HG02852 (cell line): ENCODE results near the gene IL1R2.

Experiments used
- ATAC-seq: cut with Tn5 transposase; IDR thresholded peaks from one replicate; pipeline ENCODE4 v1.9.1; 2021; ENCODE audit warnings: mild to moderate bottlenecking, moderate library complexity; ENCODE audit not compliant: unreplicated experiment

The IL1R2 gene

DNA sequence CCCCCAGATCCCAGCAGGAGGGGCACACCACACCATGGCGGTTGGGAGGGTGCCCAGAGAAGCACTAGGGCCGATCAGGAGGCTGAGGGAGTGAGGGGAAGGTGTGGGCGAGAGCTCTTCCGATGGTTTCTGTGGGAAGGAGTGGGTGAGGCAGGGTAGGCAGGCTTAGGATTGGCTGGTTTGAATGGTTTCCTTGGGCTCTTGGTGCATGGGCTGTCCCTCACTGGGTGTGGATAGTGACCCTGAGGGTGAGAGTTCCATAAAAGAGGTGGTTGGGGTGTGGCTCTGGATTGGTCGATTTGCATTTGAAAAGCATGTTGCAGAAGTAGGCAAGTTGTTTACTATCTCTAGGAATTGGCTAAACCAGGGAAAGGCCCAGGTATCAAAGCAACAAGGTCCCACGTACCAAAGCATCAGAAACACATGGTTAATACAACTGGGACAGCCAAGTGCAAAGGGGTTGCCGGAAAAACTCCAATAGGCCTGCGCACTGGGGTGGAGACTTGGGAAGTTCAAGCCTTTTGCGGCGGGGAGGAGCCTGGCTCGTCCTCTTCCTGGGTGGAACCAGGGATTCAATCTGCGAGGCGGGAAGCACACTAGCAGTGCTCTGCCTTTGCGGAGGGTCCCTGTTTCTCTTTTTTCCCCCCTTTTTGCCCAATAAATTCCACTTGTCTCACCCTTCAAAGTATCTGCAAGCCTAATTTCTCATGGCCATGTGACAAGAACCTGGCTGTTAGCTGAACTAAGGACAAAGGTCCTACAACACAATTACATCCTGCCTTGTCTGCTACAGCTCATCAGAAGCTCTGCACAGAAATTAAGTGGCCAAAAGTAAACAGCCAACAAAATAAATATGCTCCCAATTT, 43.2 kb downstream of the IL1R2 start:
- ATAC-seq = no peak

DNA sequence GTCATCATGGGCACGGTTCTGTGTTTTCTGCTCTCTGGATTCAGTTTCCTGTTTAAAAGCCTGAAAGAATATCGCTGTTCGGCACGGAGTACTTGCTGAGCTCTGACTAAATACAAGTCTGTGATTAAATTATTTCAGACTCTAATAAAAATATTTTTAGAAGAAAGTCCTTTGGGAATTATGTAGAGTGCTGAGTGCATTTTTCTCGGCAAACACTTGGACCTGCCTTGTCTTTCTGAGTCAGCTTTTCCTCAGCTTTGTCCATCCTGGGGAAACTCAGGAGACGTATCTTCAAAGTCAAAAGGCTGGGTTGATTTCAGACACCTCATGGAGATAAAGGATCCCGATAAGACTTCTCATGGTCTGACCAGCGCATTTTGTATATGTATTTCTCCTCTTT, 45.9 kb downstream of the IL1R2 start:
- no peak for ATAC-seq

DNA sequence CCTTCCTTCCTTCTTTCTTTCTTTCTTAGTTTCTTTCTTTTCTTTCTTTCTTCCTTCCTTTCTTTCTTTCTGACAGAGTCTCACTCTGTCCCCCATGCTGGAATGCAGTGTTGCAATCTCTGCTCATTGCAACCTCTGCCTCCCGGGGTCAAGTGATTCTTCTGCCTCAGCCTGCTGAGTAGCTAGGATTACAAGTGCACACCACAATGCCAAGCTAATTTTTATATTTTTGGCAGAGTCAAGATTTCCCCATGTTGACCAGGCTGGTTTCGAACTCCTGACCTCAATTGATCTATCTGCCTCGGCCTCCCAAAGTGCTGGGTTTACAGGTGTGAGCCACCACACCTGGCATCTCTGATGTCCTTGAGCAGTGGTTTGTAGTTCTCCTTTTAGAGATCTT, 48.5 kb downstream of the IL1R2 start:
- no peak for ATAC-seq

DNA sequence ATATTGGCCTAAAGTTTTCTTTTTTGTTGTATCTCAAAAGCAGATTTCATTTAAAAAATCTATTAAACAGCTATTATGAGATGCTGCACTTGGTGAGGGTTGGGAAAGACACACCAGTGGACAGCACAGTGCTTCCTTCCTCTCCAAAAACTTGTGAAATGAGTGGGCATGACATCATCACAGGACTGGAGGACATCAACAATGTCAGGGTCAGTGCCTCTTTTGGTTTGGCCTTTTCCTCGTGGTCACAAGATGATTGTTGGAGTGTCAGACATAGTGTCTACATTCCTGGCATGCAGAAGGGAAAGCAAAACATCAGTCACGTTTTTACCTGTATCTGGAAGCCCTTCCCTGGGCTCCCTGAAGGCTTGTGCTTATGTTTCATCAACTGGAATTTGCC, 49.6 kb downstream of the IL1R2 start:
- no peak for ATAC-seq

DNA sequence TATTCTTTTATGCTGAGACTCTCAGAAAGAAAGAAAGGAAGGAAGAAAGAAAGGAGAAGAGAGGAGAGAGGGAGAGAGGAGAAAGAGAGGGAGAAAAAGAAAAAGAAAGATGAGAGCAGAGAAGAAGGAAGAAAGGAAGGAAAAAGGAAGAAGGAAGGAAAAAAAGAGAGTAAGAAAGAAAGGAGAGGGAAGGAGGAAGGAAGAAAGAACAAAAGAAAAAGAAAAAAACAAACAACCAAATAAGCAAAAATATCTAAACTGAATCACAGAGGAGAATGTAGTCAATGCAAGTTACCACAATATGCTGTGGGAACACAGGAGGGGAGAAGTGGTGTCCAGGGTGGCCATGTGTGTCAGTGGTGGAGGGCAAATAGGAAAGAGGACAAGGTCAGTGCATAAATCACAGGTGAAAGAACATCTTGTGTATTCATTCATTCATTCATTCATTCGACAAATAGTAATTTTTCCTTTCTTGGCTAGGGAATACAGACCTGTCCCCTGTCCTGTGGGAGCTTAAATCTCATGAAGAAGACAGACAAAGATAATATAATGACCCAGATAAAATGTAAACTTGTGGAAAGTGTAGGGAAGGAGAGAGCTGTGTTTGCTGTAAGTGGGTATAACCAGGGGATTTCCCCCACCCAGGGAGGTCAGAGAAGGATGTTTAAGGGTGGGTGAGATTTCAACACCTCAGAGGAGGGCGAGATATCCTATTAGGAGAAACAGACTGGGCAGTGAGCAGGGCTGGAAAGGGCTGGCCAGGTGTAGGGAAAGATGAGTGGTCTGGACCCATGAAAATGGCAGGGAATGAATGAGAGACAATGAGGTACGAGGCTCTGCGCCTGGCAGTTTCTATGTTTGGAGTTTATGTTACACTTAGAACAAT, 50.7 kb downstream of the IL1R2 start:
- ATAC-seq = no peak

DNA sequence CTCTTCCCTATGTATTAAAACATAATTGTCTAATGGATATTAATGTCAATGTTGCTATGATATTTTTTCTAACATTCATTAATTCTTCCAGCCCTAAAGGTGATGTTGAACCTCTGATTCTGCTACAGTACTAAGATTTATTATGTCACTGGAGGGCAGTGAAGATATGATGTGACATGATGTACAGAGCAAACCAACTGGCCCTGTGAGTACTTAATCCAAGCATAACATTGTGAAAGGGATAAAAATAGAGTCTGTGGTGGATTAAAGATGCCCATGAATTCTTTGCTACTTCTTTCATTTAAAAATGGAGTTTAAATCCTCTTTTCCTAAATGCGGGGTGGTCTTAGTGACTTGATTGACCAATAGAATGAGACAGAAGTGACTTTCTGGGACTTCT, 51.8 kb downstream of the IL1R2 start:
- ATAC-seq = no peak

DNA sequence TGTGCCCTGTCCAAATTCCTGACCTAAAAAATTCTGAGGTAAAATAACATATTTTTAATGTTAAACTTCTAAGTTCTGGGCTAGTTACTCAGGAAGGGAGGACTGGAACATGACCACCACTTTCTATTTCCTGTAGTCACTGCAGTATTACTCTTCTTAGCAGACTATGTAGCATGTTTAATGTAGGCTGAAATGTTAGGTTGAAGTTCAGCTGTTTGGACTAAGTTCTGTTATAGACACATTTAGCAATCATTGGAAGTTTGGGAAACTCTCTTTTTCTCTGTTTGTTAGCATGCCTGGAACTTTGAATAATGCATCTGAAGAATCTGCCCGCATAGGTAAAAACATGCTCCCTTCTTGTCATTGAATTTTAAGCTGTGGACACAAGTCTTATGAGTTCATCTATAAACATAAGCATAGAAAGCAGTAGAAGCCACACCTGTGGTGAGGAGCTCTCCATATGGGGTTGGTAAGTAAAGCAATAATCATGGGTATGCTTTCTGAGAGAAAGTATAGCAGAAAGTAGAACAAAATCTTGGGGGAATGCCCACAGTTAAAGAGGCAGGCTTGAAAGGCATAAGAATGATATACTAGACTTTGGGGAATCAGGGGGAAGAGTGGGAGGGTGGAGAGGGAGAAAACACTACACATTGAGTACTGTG, 52.6 kb downstream of the IL1R2 start:
- no peak for ATAC-seq

DNA sequence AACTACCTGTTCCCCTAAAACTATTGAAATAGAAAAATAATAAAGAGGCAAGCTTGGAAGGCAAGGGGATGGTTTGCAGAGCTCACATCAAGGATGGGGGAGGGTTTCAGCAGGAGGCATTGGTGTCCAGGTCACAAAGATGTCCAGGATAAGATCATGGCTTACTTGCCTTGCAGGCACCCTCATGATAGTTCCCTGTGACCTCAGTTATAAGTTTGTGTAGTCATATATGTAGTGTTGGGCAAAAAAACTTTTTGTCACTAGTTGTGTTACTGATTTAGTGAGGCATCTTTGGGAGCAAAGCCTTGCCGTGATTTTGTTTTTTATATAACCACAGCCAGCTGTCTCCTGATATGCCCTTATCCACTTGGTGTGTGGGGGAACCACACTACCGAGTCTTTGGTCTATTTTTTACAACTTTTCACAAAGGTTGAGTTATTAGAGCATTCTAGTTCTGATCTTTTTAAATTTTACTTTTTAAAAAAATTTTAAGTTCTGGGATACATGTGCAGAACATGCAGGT, 53.3 kb downstream of the IL1R2 start:
- ATAC-seq = no peak

DNA sequence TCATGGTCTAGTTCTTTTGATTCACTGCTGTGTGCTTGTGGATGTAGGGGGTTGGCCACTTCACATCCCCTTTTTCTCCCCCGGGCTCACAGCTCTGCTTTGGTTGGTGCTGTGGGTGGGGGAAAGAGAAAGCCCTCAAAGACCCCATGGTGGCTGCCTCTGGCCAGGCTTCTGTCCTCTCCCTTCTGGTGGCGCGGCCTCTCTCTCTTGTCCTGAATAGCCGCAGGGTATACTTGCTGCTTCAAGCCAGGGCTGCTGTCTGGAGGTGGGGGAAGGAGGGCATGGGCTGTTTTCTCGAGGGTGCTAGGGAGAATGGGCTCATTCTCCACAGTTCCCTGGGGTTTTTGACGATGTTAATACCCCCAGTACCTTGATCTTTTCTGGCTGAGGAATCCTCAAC, 53.9 kb downstream of the IL1R2 start:
- no peak for ATAC-seq

DNA sequence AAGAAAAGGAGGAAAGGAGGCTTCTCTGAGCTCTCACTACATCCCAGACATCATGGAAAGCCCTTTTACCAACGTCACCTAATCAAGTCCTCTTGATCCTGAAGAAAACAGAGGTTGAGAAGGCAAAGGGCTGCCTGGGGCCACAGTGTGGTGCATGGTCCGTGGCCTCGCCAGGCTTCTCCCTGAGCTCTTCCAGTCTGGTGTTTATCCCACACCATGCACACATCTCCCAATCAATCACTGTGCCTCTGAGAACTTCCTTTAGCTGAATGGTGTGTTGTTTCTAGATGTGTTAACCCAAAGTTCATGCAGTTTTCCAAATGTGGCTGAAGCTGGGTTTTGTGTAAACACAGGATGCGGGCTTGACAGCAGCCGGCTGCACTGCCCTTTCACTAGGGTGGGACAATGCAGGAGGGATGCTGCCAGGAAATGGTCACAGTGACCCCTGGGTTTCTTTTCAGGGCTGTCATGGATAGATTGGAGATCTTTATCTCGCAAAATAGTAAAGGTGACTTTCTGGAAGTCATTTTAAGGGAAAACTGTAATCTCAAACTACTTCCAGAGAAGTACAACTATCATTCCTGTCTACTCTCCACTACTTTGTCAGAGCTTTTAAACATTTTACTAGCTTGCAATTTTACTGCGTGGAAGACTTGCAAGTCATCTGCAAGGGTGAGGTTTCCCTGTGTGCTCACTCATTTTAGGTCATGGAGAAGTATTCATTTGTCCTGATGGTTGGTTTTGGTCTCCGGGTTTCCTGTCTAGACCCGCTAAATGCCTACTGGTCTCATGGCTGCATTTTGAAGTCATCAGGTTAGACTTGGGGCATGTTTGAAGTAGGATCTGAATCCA, 54.6 kb downstream of the IL1R2 start:
- no peak for ATAC-seq

DNA sequence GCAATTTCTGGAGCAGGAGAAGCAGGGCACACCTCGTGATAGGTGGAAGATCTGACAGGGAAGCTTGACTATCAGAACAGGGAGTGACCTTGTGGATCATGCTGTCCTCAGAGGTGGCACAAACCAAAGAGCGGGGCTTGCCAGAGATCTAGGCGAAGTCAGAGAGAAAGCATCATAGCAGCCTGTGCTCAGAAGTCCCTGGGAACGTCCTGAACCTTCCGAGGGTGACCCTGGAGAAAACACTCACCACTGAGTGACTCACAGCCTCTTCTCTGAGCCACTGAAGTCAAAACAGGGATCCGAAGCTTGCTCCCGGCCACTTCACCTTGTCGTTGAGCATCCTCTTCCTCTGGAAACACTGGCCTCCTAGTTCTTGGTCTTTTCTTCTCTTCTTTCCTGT, 56.7 kb downstream of the IL1R2 start:
- ATAC-seq = no peak

DNA sequence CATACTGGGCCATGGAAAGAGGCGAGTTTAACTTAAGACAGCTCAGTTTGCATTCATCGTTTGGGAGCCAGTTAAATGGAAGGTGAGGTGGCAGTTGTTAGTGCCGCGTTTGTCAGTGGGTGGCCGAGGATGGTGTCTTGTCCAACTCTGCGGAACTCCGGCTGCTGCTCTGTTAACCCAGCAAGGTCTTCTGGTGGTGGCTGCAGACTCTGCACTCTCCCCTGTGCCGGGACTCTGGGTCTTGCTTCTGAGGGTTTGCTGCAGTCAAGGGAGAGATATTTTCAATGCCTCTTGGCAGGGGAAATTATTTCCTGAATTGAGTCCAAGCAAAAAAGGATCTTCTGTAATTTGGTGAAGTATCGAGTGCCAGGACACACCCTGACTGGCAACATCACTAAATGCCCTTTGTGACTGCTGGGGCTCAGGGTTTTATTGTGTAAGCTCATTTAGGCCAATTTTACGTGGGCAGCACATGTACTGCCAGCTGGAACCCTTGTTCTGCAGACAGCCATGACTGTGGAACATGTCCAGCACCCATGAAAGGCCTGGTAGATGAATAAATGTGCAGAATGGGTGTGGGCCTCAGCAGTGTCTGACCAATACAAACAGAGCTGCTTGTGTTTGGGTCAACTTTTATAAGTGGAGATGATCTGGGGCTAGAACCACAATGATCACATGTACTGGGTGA, 58.1 kb downstream of the IL1R2 start:
- ATAC-seq = no peak

DNA sequence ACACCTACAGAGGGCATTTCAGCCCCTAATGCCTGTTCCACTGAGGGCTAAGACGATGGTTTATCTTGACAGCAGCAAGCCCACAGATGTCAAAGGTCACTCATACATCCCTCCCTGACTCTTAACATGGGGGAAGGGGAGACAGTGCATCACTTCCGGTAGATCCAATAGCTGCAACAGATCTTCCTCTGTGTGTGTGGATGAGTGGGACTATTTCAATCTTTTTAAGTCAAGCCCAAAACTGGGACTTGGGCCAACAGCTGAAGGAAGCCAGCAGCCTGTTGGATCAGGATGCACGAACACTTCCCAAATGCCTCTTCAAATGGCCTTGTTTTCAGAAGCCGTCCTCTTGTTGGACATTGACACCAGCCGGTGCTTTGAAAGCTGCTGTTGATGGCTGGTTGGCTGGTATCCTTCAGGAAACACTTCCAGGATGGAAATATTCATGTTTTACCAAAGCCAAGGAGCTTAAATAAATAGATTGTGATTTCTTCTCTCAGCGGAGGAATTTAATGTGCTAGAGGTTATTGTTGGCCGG, 59.2 kb downstream of the IL1R2 start:
- no peak for ATAC-seq

DNA sequence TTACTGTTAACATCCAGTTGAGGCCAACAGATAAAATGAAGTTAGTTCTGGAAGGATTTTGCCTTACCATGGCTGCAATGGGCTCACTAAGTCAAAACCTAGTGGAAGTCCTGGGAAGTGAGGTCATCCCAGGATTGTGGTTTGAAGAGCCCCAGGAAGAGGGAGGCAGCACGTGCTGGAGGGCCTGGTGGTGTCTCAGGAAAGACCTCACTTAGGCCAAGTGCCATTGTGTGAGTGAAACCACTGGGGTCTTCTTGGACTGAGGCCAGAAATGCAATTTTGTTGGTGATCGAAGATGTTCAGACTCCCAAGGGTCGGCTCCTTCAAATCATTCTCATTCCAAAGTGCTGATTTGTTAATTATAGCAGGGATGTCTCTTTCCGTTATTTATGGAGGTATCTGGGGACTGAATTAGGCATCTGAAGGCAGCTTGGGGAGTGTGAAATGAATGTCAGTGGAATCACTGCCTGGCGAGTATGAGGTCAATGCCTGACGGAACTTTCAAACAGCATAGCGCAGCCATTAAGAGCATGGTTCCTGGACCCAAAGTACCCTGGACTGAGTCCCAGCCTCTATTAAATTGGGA, 60.0 kb downstream of the IL1R2 start:
- no peak for ATAC-seq

DNA sequence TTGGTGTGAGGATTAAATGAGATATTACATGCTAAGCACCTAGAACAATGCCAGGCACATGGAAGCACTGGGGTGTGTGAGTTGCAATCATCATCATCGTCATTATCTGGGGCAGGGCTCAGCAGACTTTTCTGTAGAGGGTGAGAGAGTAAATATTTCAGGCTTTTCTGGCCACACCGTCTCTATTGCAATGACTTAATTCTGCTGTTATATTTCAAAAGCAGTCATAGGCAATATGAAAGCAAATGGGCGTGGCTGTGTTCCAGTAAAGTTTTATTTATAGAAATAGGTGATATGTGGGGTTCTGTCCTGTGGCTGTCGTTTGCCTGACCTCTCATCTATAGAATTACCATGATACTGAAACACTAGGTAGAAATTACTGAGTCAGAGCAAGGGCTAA, 60.6 kb downstream of the IL1R2 start:
- ATAC-seq = no peak

DNA sequence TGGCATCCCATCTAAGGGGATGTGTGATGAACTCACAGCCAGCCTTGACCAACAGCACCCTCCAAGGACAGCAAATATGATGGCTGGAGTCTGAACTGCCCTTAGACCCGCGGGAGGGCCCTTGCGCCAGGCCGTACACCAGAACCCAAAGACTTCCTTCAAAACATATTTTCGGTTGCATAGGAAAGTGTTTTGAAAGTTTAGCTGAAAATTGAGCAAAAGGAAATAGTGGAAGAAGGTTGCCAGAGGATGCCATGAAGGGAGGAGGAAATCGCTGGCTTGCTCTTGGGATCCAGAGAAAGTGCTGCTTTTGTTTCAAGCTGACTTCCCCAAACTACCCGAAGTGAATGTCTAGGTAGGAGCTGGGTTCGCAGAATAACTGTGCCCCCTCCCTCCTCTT, 61.3 kb downstream of the IL1R2 start:
- no peak for ATAC-seq

DNA sequence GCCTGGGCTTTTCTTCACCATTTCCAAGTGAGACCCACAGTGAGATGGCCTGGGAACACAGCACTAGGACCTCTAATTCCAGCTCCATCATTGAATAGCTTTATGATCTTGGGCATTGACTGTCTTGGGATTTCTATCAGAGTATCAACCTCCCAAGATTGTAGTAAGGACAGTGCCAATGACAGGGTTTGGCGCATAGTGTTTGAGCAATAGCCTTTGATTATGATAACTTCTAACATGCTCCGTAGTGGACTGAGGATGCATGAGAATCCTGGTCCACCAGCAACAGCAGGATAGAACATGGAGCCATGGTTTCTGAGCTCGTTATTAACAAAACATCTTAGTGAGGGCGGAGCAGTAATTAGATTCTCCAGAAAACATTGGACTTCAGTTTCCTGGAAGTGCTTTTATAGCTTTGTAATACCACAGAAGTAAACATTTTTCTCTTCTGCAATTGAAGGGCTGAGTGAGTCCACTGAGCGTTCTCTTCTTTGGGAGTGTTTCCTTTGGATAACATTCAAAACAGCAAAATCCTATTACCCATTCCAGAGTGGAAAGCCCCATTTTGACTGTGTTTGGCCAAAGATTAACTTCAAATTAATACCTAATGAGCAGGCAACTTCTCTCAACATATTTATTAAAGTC, 63.7 kb downstream of the IL1R2 start:
- no peak for ATAC-seq

DNA sequence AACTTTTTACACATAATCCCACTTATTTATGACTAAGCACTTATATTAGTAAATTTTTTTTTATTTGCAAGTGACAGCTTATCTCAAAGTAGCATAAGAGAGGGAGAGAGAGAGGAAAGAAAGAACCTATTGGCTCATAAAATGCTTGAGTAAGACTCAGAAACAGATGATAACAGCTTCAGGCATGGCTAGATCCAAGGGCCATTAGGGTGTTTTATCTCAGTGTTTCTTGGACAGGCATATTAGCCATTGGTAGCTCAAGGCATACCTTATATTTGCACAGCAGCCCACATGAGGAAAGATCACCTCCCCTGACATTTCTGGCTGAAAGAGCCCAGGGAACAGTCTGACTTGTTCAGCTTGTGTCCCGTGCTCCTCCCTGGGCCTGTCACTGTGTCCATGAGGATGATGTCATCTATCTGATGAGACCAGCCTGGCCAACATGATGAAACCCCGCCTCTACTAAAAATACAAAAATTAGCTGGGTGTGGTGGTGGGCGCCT, 64.4 kb downstream of the IL1R2 start:
- ATAC-seq = no peak
